Measurements from ENCODE around the gene NHSL1. TPM values are rescaled to one million over a fixed set of nuclear protein-coding genes. Genes with fewer than 3 reads are reported as not detected.
A peak's percentile ranks its signal among the peaks of the same experiment; 100 is the strongest.

Gene NHSL1, protein sequence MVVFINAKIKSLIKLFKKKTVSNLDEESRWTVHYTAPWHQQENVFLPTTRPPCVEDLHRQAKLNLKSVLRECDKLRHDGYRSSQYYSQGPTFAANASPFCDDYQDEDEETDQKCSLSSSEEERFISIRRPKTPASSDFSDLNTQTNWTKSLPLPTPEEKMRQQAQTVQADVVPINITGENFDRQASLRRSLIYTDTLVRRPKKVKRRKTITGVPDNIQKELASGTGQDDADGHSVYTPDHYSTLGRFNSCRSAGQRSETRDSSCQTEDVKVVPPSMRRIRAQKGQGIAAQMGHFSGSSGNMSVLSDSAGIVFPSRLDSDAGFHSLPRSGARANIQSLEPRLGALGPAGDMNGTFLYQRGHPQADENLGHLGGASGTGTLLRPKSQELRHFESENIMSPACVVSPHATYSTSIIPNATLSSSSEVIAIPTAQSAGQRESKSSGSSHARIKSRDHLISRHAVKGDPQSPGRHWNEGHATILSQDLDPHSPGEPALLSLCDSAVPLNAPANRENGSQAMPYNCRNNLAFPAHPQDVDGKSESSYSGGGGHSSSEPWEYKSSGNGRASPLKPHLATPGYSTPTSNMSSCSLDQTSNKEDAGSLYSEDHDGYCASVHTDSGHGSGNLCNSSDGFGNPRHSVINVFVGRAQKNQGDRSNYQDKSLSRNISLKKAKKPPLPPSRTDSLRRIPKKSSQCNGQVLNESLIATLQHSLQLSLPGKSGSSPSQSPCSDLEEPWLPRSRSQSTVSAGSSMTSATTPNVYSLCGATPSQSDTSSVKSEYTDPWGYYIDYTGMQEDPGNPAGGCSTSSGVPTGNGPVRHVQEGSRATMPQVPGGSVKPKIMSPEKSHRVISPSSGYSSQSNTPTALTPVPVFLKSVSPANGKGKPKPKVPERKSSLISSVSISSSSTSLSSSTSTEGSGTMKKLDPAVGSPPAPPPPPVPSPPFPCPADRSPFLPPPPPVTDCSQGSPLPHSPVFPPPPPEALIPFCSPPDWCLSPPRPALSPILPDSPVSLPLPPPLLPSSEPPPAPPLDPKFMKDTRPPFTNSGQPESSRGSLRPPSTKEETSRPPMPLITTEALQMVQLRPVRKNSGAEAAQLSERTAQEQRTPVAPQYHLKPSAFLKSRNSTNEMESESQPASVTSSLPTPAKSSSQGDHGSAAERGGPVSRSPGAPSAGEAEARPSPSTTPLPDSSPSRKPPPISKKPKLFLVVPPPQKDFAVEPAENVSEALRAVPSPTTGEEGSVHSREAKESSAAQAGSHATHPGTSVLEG (N-terminal part only)
- 100 to 1,000 TPM in 1 of 9 donors, 10 to 100 TPM in 8; 35.6 to 103 (median 51.7) TPM for total RNA-seq
- polyA plus RNA-seq = 10 to 100 TPM; 13.9 to 17.3 TPM
- long read RNA-seq, donor 1, partial matches to known transcripts = 39 of 40 reads
- long read RNA-seq, donor 1, other reads (novel, unspliced or antisense) = 1 of 40 reads
- long read RNA-seq, donor 2, partial matches to known transcripts = 34 of 38 reads
- long read RNA-seq, donor 2, other reads (novel, unspliced or antisense) = 3 of 38 reads
- long read RNA-seq, donor 3, partial matches to known transcripts = 26 of 28 reads
- long read RNA-seq, donor 3, other reads (novel, unspliced or antisense) = 2 of 28 reads

DNA sequence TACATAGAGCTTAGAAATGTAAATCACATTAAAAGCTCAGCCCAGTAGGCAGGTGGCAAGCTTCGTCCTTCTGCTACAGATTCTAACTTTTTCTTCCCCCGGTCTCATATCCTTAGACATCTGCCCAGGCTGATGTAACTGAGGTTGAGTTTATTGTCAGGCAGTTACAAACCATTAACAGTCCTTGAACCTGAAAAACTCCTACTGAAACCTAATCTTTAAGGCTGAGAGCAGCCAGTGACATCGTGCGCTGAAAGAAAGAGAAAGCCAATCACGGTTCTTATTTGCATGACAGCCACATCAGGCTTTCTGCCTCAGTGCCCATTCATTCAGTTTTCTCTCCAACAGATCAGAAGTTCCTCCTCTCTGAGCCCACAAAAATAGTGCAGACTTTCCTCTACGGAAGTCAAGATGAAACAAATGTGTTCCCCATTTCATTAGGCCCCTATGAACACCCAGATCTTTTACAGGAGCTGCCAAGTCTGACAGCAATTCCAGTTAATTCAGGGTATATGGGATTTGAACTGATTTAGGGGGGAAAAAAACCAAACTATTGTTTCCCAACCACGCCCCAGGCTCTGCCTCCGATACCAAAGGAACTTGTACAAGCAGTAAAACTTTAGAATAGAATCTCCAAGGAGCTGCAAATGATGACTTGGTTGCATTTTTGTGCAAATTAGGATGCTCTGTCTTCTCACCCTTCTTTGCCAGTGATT, at the start of gene NHSL1:
TSS of gene NHSL1 (minus strand) at position 192 of the 716 bp plus-strand sequence. CDS start 204 bp downstream, outside the sequence.
- TF ChIP-seq, protein P1, sequence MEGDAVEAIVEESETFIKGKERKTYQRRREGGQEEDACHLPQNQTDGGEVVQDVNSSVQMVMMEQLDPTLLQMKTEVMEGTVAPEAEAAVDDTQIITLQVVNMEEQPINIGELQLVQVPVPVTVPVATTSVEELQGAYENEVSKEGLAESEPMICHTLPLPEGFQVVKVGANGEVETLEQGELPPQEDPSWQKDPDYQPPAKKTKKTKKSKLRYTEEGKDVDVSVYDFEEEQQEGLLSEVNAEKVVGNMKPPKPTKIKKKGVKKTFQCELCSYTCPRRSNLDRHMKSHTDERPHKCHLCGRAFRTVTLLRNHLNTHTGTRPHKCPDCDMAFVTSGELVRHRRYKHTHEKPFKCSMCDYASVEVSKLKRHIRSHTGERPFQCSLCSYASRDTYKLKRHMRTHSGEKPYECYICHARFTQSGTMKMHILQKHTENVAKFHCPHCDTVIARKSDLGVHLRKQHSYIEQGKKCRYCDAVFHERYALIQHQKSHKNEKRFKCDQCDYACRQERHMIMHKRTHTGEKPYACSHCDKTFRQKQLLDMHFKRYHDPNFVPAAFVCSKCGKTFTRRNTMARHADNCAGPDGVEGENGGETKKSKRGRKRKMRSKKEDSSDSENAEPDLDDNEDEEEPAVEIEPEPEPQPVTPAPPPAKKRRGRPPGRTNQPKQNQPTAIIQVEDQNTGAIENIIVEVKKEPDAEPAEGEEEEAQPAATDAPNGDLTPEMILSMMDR (IDR thresholded peaks at IDR 0.05) = no peak
- TF ChIP-seq POLR2A (IDR thresholded peaks at IDR 0.05) = no peak
- WGBS, 4 donors = 52 to 64% (median 55%) methylated on average over 8 of the region's 8 CpGs
- Histone ChIP-seq H3K36me3 (peaks cover 0 to 18% (median 6%) of the 10 kb centered on the region in 9 donors), H3K9me3 (no peaks in the 10 kb centered on the region), H3K27ac (no peak within 1 kb of the TSS), H3K4me3 (peak within 1 kb of the TSS in 1 of 12 donors; percentile 9), H3K27me3 (no peaks in the 10 kb centered on the region), H3K4me1 (peaks cover 0 to 34% (median 14%) of the 10 kb centered on the region in 12 donors)
- DNase-seq = no peak
- ATAC-seq = peak in 2 of 4 donors; percentile 36 to 54
- intact Hi-C loops (cut with DNase I) = loop anchor here in 3 of 10 donors (5.0 to 10.0 kb wide), 3 partner anchors 67 to 385 kb away; no protein-coding TSS in a partner anchor

DNA sequence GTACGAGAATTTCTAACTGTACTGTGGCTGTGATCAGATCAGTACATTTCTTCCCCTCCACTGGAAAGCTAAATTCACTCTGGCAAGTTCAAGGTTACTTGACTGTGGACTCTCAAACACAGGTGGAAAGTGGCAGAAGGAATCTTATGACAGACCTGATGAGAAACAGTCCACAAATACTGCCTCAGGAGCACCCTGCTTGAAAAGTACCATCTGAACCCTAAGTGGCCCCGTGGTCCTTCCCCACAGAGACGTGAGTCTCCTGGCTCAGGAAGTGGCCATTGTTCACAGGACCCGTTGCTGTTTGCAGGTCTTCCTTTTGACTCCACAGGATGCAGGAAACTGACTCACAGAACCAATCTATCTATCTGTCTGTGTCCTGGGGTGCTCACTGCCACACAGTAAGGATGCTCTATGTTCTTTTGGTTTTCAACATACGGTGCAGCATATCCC, 47.5 kb upstream of the NHSL1 start:
- Histone ChIP-seq H3K4me3 (no peak overlapping the region), H3K27ac (peak overlapping the region in 6 of 12 donors; percentile 15 to 85 (median 49)), H3K4me1 (peaks cover 0 to 42% (median 21%) of the 10 kb centered on the region in 12 donors), H3K27me3 (no peaks in the 10 kb centered on the region), H3K9me3 (no peaks in the 10 kb centered on the region), H3K36me3 (no peaks in the 10 kb centered on the region)
- TF ChIP-seq, protein P1 (IDR thresholded peaks at IDR 0.05) = no peak
- ATAC-seq (peak in 2 of 4 donors; percentile 7 to 46), DNase-seq (peak in 2 of 5 donors; percentile 15 to 26)
- 20 to 40% (median 35%) methylated on average over 4 to 5 of the region's 5 CpGs for WGBS, 4 donors
- intact Hi-C loops (cut with DNase I) = no loop called here

DNA sequence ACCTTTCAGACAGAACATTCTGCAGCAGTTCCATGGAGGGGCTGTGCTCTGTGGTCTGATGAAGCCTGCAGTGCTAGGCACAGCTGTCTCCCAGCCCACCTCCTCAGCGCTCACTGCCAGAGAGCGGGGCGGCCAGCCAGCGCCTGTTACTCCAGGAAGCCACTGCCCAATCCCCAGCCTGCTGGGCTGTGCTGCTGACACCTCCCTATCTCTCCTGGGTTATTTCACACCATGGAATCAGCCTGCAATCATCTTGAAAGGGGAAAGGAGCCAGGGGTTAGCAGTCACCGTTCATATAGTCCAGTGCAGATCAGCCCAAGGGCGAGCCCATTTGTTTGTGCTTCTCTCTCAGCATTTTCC, 46.3 kb upstream of the NHSL1 start:
- H3K36me3 ChIP-seq = no peaks in the 10 kb centered on the region
- no peaks in the 10 kb centered on the region for H3K27me3 ChIP-seq
- H3K9me3 ChIP-seq = no peaks in the 10 kb centered on the region
- peaks cover 0 to 50% (median 31%) of the 10 kb centered on the region in 12 donors for H3K4me1 ChIP-seq
- DNase-seq (peak; percentile 81 to 92 (median 89)), ATAC-seq (peak; percentile 93 to 97 (median 94))
- peak overlapping the region; percentile 3 to 92 (median 80) for H3K27ac ChIP-seq
- intact Hi-C loops (cut with DNase I) = loop anchor here in 1 of 10 donors (2.0 kb wide), 1 partner anchor 27 kb away; no protein-coding TSS in a partner anchor
- TF ChIP-seq POLR2A (IDR thresholded peaks at IDR 0.05) = peak in 1 of 2 donors; percentile 72
- TF ChIP-seq, protein P1 (IDR thresholded peaks at IDR 0.05) = no peak
- WGBS, 4 donors = 14 to 27% (median 18%) methylated on average over 6 of the region's 6 CpGs
- H3K4me3 ChIP-seq = peak overlapping the region in 11 of 12 donors; percentile 18 to 64 (median 52)
